ENCODE measurements around the gene AKT3. TPM values are rescaled to one million over a fixed set of nuclear protein-coding genes. Genes with fewer than 3 reads are reported as not detected.

The AKT3 gene
- polyA plus RNA-seq, 1 donor (not counting 4 experiments of a cell fraction or from before 2014, with no cell fraction given), result 2.9 TPM

DNA sequence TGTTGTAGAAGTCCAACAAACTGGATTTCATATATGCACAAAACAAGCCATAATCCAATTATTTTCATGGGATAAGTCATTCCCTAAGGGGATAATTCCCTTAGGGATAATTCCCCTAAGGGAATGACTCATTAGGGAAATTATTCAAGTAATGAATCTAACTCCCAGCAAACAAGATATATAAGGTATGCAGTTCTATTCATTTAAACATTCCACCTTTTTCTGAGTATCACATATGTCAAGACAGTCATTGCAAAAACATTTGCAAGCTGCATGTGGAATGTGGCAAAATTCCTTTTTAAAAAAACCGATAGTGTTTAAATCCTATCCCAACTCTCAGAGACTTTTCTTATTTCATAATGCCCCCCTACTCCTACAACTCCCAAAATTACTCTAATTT, 131.2 kb downstream of the AKT3 start:
- Histone ChIP-seq H3K9me1 (ENCODE audit: control insufficient read depth, extremely low read depth, insufficient read depth, low read length) (no peaks in the 10 kb centered on the region), H4K20me1 (ENCODE audit: control insufficient read depth, extremely low read depth, insufficient read depth, low read length) (no peaks in the 10 kb centered on the region), H3K4me3 (ENCODE audit: control insufficient read depth in 2 of 3, extremely low read depth in 1 of 3, insufficient read depth in 2 of 3, low read depth in 1 of 3, low read length in 3 of 3) (no peak overlapping the region), H3K36me3 (ENCODE audit: control insufficient read depth in 2 of 2, extremely low read depth in 1 of 2, insufficient read depth in 2 of 2, low read length in 2 of 2) (no peaks in the 10 kb centered on the region), H3K27me3 (ENCODE audit: control insufficient read depth, extremely low read depth, insufficient read depth, low read length) (no peaks in the 10 kb centered on the region), H2AFZ (ENCODE audit: control insufficient read depth, low read length) (no peak overlapping the region), H3K27ac (ENCODE audit: control insufficient read depth, insufficient read depth, low read length) (peak overlapping the region; percentile 66), H3K9ac (ENCODE audit: control insufficient read depth, extremely low read depth, insufficient read depth, low read length) (no peak overlapping the region), H3K4me2 (ENCODE audit: control insufficient read depth, extremely low read depth, insufficient read depth, low read depth, low read length) (peak overlapping the region; percentile 49), H3K79me2 (ENCODE audit: control insufficient read depth, insufficient read depth, low read length) (no peaks in the 10 kb centered on the region), H3K9me3 (ENCODE audit: control insufficient read depth, low read depth, low read length) (no peaks in the 10 kb centered on the region), H3K4me1 (ENCODE audit: control insufficient read depth, extremely low read depth, insufficient read depth, low read length) (peaks cover 12% of the 10 kb centered on the region)
- no peak for TF ChIP-seq EZH2 (IDR thresholded peaks at IDR 0.05; ENCODE audit: low read length)
- TF ChIP-seq, protein P1, sequence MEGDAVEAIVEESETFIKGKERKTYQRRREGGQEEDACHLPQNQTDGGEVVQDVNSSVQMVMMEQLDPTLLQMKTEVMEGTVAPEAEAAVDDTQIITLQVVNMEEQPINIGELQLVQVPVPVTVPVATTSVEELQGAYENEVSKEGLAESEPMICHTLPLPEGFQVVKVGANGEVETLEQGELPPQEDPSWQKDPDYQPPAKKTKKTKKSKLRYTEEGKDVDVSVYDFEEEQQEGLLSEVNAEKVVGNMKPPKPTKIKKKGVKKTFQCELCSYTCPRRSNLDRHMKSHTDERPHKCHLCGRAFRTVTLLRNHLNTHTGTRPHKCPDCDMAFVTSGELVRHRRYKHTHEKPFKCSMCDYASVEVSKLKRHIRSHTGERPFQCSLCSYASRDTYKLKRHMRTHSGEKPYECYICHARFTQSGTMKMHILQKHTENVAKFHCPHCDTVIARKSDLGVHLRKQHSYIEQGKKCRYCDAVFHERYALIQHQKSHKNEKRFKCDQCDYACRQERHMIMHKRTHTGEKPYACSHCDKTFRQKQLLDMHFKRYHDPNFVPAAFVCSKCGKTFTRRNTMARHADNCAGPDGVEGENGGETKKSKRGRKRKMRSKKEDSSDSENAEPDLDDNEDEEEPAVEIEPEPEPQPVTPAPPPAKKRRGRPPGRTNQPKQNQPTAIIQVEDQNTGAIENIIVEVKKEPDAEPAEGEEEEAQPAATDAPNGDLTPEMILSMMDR (optimal IDR thresholded peaks at IDR 0.05 in 1 of 3, IDR thresholded peaks at IDR 0.05 in 1 of 3, conservative IDR thresholded peaks at IDR 0.05 in 1 of 3; ENCODE audit: extremely low read depth in 1 of 3, insufficient read depth in 2 of 3, low read length in 3 of 3), result no peak
- peak; percentile 26 for DNase-seq (ENCODE audit: low read depth, low spot score)
- dilution Hi-C loops (cut with MboI; ENCODE audit: extremely low pct_ligation_motif_present, low sequenced_read_pairs), result no loop called here
- FAIRE-seq, result peak; percentile 64

DNA sequence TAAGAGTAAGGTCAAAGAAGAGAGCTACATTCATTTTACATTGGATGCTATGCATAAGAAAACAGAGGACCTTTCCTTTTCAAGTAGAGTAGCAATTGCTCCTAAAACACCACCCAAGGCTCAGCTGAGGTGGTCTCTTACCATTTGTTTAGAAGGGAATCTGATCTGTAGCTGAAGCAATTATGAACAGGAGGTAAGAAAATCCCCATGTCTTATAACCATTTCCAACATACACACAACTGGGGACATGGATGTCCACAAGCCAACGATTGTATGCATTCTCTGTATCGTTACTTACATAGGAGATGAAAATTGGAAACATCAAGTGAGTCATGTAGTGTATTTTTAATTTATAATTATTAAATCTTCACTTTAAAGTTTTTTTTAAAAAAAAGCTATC, 132.0 kb downstream of the AKT3 start:
- Histone ChIP-seq H3K27ac (ENCODE audit: control insufficient read depth, insufficient read depth, low read length) (no peak overlapping the region), H3K4me2 (ENCODE audit: control insufficient read depth, extremely low read depth, insufficient read depth, low read depth, low read length) (no peak overlapping the region), H3K9me1 (ENCODE audit: control insufficient read depth, extremely low read depth, insufficient read depth, low read length) (no peaks in the 10 kb centered on the region), H2AFZ (ENCODE audit: control insufficient read depth, low read length) (no peak overlapping the region), H4K20me1 (ENCODE audit: control insufficient read depth, extremely low read depth, insufficient read depth, low read length) (no peaks in the 10 kb centered on the region), H3K4me3 (ENCODE audit: control insufficient read depth in 2 of 3, extremely low read depth in 1 of 3, insufficient read depth in 2 of 3, low read depth in 1 of 3, low read length in 3 of 3) (no peak overlapping the region), H3K36me3 (ENCODE audit: control insufficient read depth in 2 of 2, extremely low read depth in 1 of 2, insufficient read depth in 2 of 2, low read length in 2 of 2) (no peaks in the 10 kb centered on the region), H3K9ac (ENCODE audit: control insufficient read depth, extremely low read depth, insufficient read depth, low read length) (no peak overlapping the region), H3K27me3 (ENCODE audit: control insufficient read depth, extremely low read depth, insufficient read depth, low read length) (no peaks in the 10 kb centered on the region), H3K9me3 (ENCODE audit: control insufficient read depth, low read depth, low read length) (no peaks in the 10 kb centered on the region), H3K79me2 (ENCODE audit: control insufficient read depth, insufficient read depth, low read length) (no peaks in the 10 kb centered on the region), H3K4me1 (ENCODE audit: control insufficient read depth, extremely low read depth, insufficient read depth, low read length) (peaks cover 12% of the 10 kb centered on the region)
- FAIRE-seq (no peak), DNase-seq (ENCODE audit: low read depth, low spot score) (no peak)
- TF ChIP-seq, protein P1 (optimal IDR thresholded peaks at IDR 0.05 in 1 of 3, IDR thresholded peaks at IDR 0.05 in 1 of 3, conservative IDR thresholded peaks at IDR 0.05 in 1 of 3; ENCODE audit: extremely low read depth in 1 of 3, insufficient read depth in 2 of 3, low read length in 3 of 3), result no peak
- no peak for TF ChIP-seq EZH2 (IDR thresholded peaks at IDR 0.05; ENCODE audit: low read length)
- dilution Hi-C loops (cut with MboI; ENCODE audit: extremely low pct_ligation_motif_present, low sequenced_read_pairs), result no loop called here
